H1 (cell line): ENCODE results near the gene CDK3. TPM values are rescaled to one million over a fixed set of nuclear protein-coding genes. Genes with fewer than 3 reads are reported as not detected.

Experiments
- CTCF ChIA-PET: fragments of 300-600 bp; sonication (Branson Sonifier 250); formaldehyde crosslinking; loops from one replicate; lab custom pipeline; 2021; ENCODE audit not compliant: partially characterized antibody; lab: Charles Lee
- POLR2A ChIA-PET: fragments of 300-600 bp; sonication (Branson Sonifier 250); formaldehyde crosslinking; loops from one replicate; lab custom pipeline; 2021; ENCODE audit warnings: inconsistent platforms; ENCODE audit not compliant: partially characterized antibody; lab: Charles Lee
- DNase-seq, 2 experiments: peaks; one replicate each; pipeline versions ENCODE4 v3.0.0 to v3.0.0-alpha.2; 2010 to 2022; ENCODE audit warnings: low spot score in 2 of 2, low read depth in 1 of 2, mixed read lengths in 1 of 2
- FAIRE-seq: peaks from 2 replicates; lab custom pipeline; 2011; peaks lifted over from hg19 to GRCh38; lab: Jason Lieb, UNC
- H2AFZ ChIP-seq: 2 replicates; pipeline ENCODE4 v1.8.1; 2012; ENCODE audit warnings: low read length, inconsistent platforms
- H2AK5ac ChIP-seq: 2 replicates; pipeline ENCODE4 v1.6.1; 2013; ENCODE audit warnings: low read depth, low read length
- H2BK120ac ChIP-seq: replicated peaks from 2 replicates; pipeline ENCODE3; 2013; ENCODE audit warnings: low read depth, low read length, inconsistent platforms
- H2BK12ac ChIP-seq: 2 replicates; pipeline ENCODE4 v1.6.1; 2013; ENCODE audit warnings: low read depth, low read length
- H2BK15ac ChIP-seq: 2 replicates; pipeline ENCODE4 v1.6.1; 2013; ENCODE audit warnings: low read length
- H2BK20ac ChIP-seq: 2 replicates; pipeline ENCODE4 v1.6.1; 2013; ENCODE audit warnings: low read length
- H2BK5ac ChIP-seq: 2 replicates; pipeline ENCODE4 v1.6.1; 2013; ENCODE audit warnings: low read depth, low read length
- H3K14ac ChIP-seq: 2 replicates; pipeline ENCODE4 v1.6.1; 2013; ENCODE audit warnings: inconsistent platforms; ENCODE audit not compliant: insufficient read length
- H3K18ac ChIP-seq: 2 replicates; pipeline ENCODE4 v1.6.1; 2013; ENCODE audit warnings: low read length; ENCODE audit errors: extremely low read depth
- H3K23ac ChIP-seq: 2 replicates; pipeline ENCODE4 v1.6.1; 2013; ENCODE audit warnings: inconsistent platforms; ENCODE audit not compliant: insufficient read length
- H3K23me2 ChIP-seq: 2 replicates; pipeline ENCODE4 v1.6.1; 2013; ENCODE audit warnings: low read depth, low read length
- H3K27ac ChIP-seq: 2 replicates; pipeline ENCODE4 v1.6.1; 2011; ENCODE audit warnings: low read depth, low read length, inconsistent platforms
- H3K27me3 ChIP-seq, 4 experiments: replicated peaks in 1 of 4; 1 replicate in 1 of 4; 2 replicates in 3 of 4; pipeline versions ENCODE4 v1.6.1 to v1.8.1; 2011 to 2013; ENCODE audit warnings: low read length in 3 of 4, mild to moderate bottlenecking in 3 of 4, inconsistent platforms in 2 of 4, mixed read lengths in 2 of 4, moderate library complexity in 1 of 4; ENCODE audit not compliant: control insufficient read depth in 3 of 4, insufficient read depth in 3 of 4; ENCODE audit errors: extremely low read depth in 1 of 4
- H3K36me3 ChIP-seq, 4 experiments: 2 replicates each; pipeline versions ENCODE4 v1.6.1 to v1.8.1; 2011 to 2013; ENCODE audit warnings: mild to moderate bottlenecking in 4 of 4, low read length in 3 of 4, moderate library complexity in 2 of 4, control low read depth in 1 of 4, inconsistent platforms in 1 of 4; ENCODE audit not compliant: insufficient read depth in 4 of 4, control insufficient read depth in 2 of 4
- H3K4ac ChIP-seq: replicated peaks from 2 replicates; pipeline ENCODE3; 2013; ENCODE audit warnings: low read length, low read depth, mixed read lengths, inconsistent platforms; ENCODE audit not compliant: insufficient read length
- H3K4me1 ChIP-seq, 4 experiments: replicated peaks in 1 of 4; 1 replicate in 1 of 4; 2 replicates in 3 of 4; pipeline versions ENCODE4 v1.6.1 to v1.8.1; 2011 to 2013; ENCODE audit warnings: low read length in 3 of 4, inconsistent platforms in 2 of 4, mixed read lengths in 1 of 4; ENCODE audit not compliant: insufficient read depth in 4 of 4, control insufficient read depth in 3 of 4
- H3K4me2 ChIP-seq, 2 experiments: 2 replicates each; pipeline versions ENCODE4 v1.6.1 to v1.8.1; 2011 to 2013; ENCODE audit warnings: low read depth in 2 of 2, low read length in 2 of 2, control low read depth in 1 of 2, inconsistent platforms in 1 of 2, mild to moderate bottlenecking in 1 of 2; ENCODE audit not compliant: insufficient read depth in 1 of 2
- H3K4me3 ChIP-seq, 4 experiments: fragments of 200-600, 300-600 bp in 1 of 4; sonication (generic), shearing (Covaris generic), sonication (Bioruptor Twin) in 1 of 4; 2 replicates each; pipeline versions ENCODE4 v1.5.1 to v1.8.1; 2011 to 2016; ENCODE audit warnings: low read length in 4 of 4, low read depth in 3 of 4, control low read depth in 2 of 4, inconsistent platforms in 2 of 4, mild to moderate bottlenecking in 2 of 4, mixed read lengths in 1 of 4, moderate library complexity in 1 of 4; ENCODE audit not compliant: insufficient read depth in 2 of 4; ENCODE audit errors: extremely low read depth in 1 of 4
- H3K56ac ChIP-seq: replicated peaks from 2 replicates; pipeline ENCODE3; 2013; ENCODE audit warnings: low read depth, mild to moderate bottlenecking, mixed read lengths, low read length, inconsistent platforms; ENCODE audit not compliant: insufficient read length
- H3K79me1 ChIP-seq: 2 replicates; pipeline ENCODE4 v1.6.1; 2013; ENCODE audit warnings: low read depth, low read length, control low read depth
- H3K79me2 ChIP-seq, 2 experiments: 2 replicates each; pipeline versions ENCODE4 v1.6.1 to v1.8.1; 2012 to 2013; ENCODE audit warnings: low read length in 2 of 2, mild to moderate bottlenecking in 2 of 2, inconsistent platforms in 1 of 2; ENCODE audit not compliant: insufficient read depth in 2 of 2, control insufficient read depth in 1 of 2
- H3K9ac ChIP-seq, 4 experiments: replicated peaks in 1 of 4; 1 replicate in 1 of 4; 2 replicates in 3 of 4; pipeline versions ENCODE4 v1.6.1 to v1.8.1; 2011 to 2013; ENCODE audit warnings: low read depth in 3 of 4, low read length in 3 of 4, control low read depth in 2 of 4, mild to moderate bottlenecking in 2 of 4, moderate library complexity in 2 of 4, inconsistent platforms in 1 of 4; ENCODE audit errors: extremely low read depth in 1 of 4
- H3K9me3 ChIP-seq, 2 experiments: 2 replicates each; pipeline versions ENCODE4 v1.6.1 to v1.8.1; 2012 to 2013; ENCODE audit warnings: mild to moderate bottlenecking in 2 of 2, moderate library complexity in 2 of 2, control low read depth in 1 of 2, inconsistent platforms in 1 of 2, low read depth in 1 of 2, low read length in 1 of 2, mixed read lengths in 1 of 2; ENCODE audit not compliant: insufficient read depth in 2 of 2
- H4K20me1 ChIP-seq, 2 experiments: replicated peaks in 1 of 2; 2 replicates each; pipeline versions ENCODE3 to v1.8.1; 2011 to 2013; ENCODE audit warnings: inconsistent platforms in 2 of 2, low read length in 2 of 2, mild to moderate bottlenecking in 1 of 2; ENCODE audit not compliant: insufficient read depth in 2 of 2, control insufficient read depth in 1 of 2
- H4K5ac ChIP-seq: 2 replicates; pipeline ENCODE4 v1.6.1; 2013; ENCODE audit warnings: low read length, low read depth, mixed read lengths, inconsistent platforms; ENCODE audit not compliant: insufficient read length
- H4K8ac ChIP-seq: 2 replicates; pipeline ENCODE4 v1.8.0; 2013; ENCODE audit warnings: mild to moderate bottlenecking, moderate library complexity, low read length, inconsistent platforms; ENCODE audit not compliant: insufficient read depth; ENCODE audit errors: extremely low read depth
- H4K91ac ChIP-seq: replicated peaks from 2 replicates; pipeline ENCODE3; 2013; ENCODE audit warnings: low read length, mixed read lengths, inconsistent platforms; ENCODE audit not compliant: insufficient read length
- CBX8 ChIP-seq: fragments of 300-800, 300-1000 bp; sonication (generic); IDR thresholded peaks from 2 replicates; pipeline ENCODE4 v1.7.1; 2016; ENCODE audit warnings: low read depth, low read length, borderline replicate concordance
- CHD2 ChIP-seq: IDR thresholded peaks from 2 replicates; pipeline ENCODE4 v1.6.1; 2012; ENCODE audit warnings: low read length, improper control_type of control experiment
- CREB1 ChIP-seq: IDR thresholded peaks from 2 replicates; pipeline ENCODE4 v1.6.1; 2012; ENCODE audit warnings: inconsistent platforms
- EGR1 ChIP-seq: IDR thresholded peaks from 2 replicates; pipeline ENCODE4 v1.6.1; 2011; ENCODE audit warnings: low read depth, low read length, borderline replicate concordance
- GABPA ChIP-seq: IDR thresholded peaks from 2 replicates; pipeline ENCODE4 v1.6.1; 2011; ENCODE audit warnings: mild to moderate bottlenecking, low read length, moderate library complexity, borderline replicate concordance; ENCODE audit not compliant: insufficient read depth
- NRF1 ChIP-seq: IDR thresholded peaks from 2 replicates; pipeline ENCODE4 v1.6.1; 2011; ENCODE audit warnings: mild to moderate bottlenecking, low read depth, low read length, improper control_type of control experiment
- POLR2AphosphoS5 ChIP-seq: IDR thresholded peaks from 2 replicates; pipeline ENCODE4 v1.6.1; 2011; ENCODE audit warnings: low read depth, low read length
- RXRA ChIP-seq: IDR thresholded peaks from 2 replicates; pipeline ENCODE4 v1.6.1; 2011; ENCODE audit warnings: low read depth, mild to moderate bottlenecking, low read length, moderate library complexity; ENCODE audit not compliant: insufficient read depth
- SAP30 ChIP-seq: fragments of 300-600 bp; sonication (generic); IDR thresholded peaks from 2 replicates; pipeline ENCODE4 v1.7.1; 2012; ENCODE audit warnings: low read length, moderate library complexity, mild to moderate bottlenecking, inconsistent platforms; ENCODE audit not compliant: insufficient read depth, insufficient replicate concordance
- SIX5 ChIP-seq: IDR thresholded peaks from 2 replicates; pipeline ENCODE4 v1.6.1; 2011; ENCODE audit warnings: mild to moderate bottlenecking, low read depth, low read length
- TAF1 ChIP-seq: IDR thresholded peaks from 2 replicates; pipeline ENCODE4 v1.6.1; 2011; ENCODE audit warnings: mild to moderate bottlenecking, low read depth, low read length
- TAF7 ChIP-seq: optimal IDR thresholded peaks from 2 replicates; pipeline ENCODE3; 2011; ENCODE audit warnings: low read depth, mild to moderate bottlenecking, inconsistent platforms, low read length, moderate library complexity, borderline replicate concordance
- TEAD4 ChIP-seq: IDR thresholded peaks from 2 replicates; pipeline ENCODE4 v1.6.1; 2012; ENCODE audit warnings: low read depth, low read length, inconsistent platforms, mixed read lengths
- YY1 ChIP-seq: IDR thresholded peaks from 2 replicates; pipeline ENCODE4 v1.6.1; 2011; ENCODE audit warnings: low read depth, mild to moderate bottlenecking, low read length
- ZNF274 ChIP-seq: IDR thresholded peaks from 2 replicates; pipeline ENCODE4 v1.7.0; 2012; ENCODE audit warnings: low read length, borderline replicate concordance; ENCODE audit errors: extremely low read depth
- WGBS, 2 experiments: shearing (Covaris generic) in 1 of 2; methylation state at CpG; one replicate each; pipeline versions ENCODE4 v1.1.6 to v1.1.7; 2013 to 2015; ENCODE audit warnings: low lambda C conversion rate in 2 of 2, mixed read lengths in 2 of 2, inconsistent platforms in 1 of 2, low coverage in 1 of 2, missing lambda C conversion rate in 1 of 2; ENCODE audit not compliant: insufficient replicate concordance in 2 of 2, insufficient coverage in 1 of 2, insufficient read length in 1 of 2; ENCODE audit errors: extremely low coverage in 1 of 2, missing lambda C conversion rate in 1 of 2; 5-methylcytosine and 5-hydroxymethylcytosine counted together
- polyA plus RNA-seq, 7 experiments: library from polyadenylated mRNA; depleted of rRNA in 3 of 7; stranded (reverse) in 5 of 7; unstranded in 2 of 7; fragments of >200 nt in 5 of 7; fragments of 200-250 nt in 2 of 7; gene quantifications; 1 replicate in 5 of 7; 2 replicates in 1 of 7; 4 replicates in 1 of 7; pipeline versions ENCODE4 v1.2.1 to v1.2.3, GENCODE V29; 2011 to 2013; ENCODE audit warnings: missing spikeins in 2 of 7, mixed read lengths in 2 of 7
- total RNA-seq: library from RNA; stranded (reverse); fragmentation: NEBNext Ultra II Directional; extraction: Animal tissue kit (Norgen Biotek cat#: 25700); gene quantifications from 2 replicates; pipeline ENCODE4 v1.2.1, GENCODE V29; 2021

Gene CDK3
- total and polyA plus RNA-seq, 2 of the 8 experiments (the other 6 are each of a cell fraction or from before 2014, with no cell fraction given): 10.0 to 14.6 TPM

DNA sequence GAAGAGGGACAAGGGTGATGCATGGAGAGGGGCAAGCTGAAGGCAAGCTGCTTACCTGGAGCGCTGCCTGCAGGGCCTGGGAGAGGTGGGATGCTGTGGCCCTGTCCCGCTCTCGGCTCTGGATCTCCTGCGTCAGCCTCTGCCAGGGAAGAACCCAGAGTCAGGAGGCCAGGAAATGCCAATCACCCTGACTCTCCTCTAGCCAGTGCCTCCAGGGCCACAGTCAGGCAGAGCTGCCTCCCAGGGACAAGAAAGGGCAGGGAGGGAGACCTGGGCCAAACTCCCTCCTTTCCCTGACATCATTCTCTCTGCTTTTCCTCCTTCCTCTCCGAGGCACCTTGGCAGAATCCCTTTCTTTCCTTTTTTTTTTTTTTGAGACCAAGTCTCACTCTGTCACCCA, 11.3 kb downstream of the CDK3 start:
- no peaks in the 10 kb centered on the region; a peak in 1 of 8 replicates for H3K36me3 ChIP-seq
- H3K79me1 ChIP-seq: no peaks in the 10 kb centered on the region
- no peak overlapping the region for H3K4me2 ChIP-seq
- H2BK15ac ChIP-seq: no peak overlapping the region
- no peak overlapping the region for H3K23ac ChIP-seq
- no peak overlapping the region for H3K4me3 ChIP-seq
- no peak overlapping the region for H3K14ac ChIP-seq
- no peaks in the 10 kb centered on the region for H3K79me2 ChIP-seq
- POLR2A ChIA-PET: interaction anchor here (0.6 to 1.4 kb wide), 3 partner anchors 57 to 234 kb away, joined by 3 to 8 read pairs (median 3); no protein-coding TSS in a partner anchor
- peaks cover 0 to 2% (median under 1%) of the 10 kb centered on the region in 4 experiments; a peak in 3 of 7 replicates for H3K4me1 ChIP-seq
- peak overlapping the region; percentile 35; the same call in 1 of the 2 replicates for H4K8ac ChIP-seq
- no peak for TF ChIP-seq ZNF274
- no peak for TF ChIP-seq SAP30
- TF ChIP-seq GABPA: no peak
- TF ChIP-seq TAF7: no peak
- no peak for TF ChIP-seq CBX8
- TF ChIP-seq TEAD4: no peak
- TF ChIP-seq CHD2: no peak
- TF ChIP-seq EGR1: no peak
- TF ChIP-seq CREB1: no peak
- TF ChIP-seq NRF1: no peak
- no peak for TF ChIP-seq TAF1
- no peak for TF ChIP-seq SIX5
- no peak for TF ChIP-seq RXRA
- TF ChIP-seq POLR2AphosphoS5: no peak
- no peak for TF ChIP-seq YY1
- H3K9ac ChIP-seq: no peak overlapping the region; a peak in 2 of 7 replicates
- H3K27ac ChIP-seq: no peak overlapping the region
- DNase-seq (no peak), FAIRE-seq (no peak)
- H2AK5ac ChIP-seq: no peak overlapping the region
- H4K91ac ChIP-seq: no peak overlapping the region
- H4K20me1 ChIP-seq: no peaks in the 10 kb centered on the region
- no peak overlapping the region for H2BK120ac ChIP-seq
- H3K18ac ChIP-seq: no peak overlapping the region
- H3K56ac ChIP-seq: no peak overlapping the region
- no peaks in the 10 kb centered on the region; a peak in 1 of 7 replicates for H3K27me3 ChIP-seq
- CTCF ChIA-PET: interaction anchor here (0.8 to 32.0 kb wide), 10 partner anchors 2 to 315 kb away, joined by 3 to 885 read pairs (median 24); partner anchors contain the start of genes CDK3, EVPL, FBF1 and MRPL38
- H3K4ac ChIP-seq: no peak overlapping the region
- 98% methylated on average over 4 of the region's 5 CpGs; no CpG with 5 or more reads in 1 of the 2 experiments for whole genome bisulfite sequencing, 2 experiments
- no peak overlapping the region for H4K5ac ChIP-seq
- no peaks in the 10 kb centered on the region for H3K23me2 ChIP-seq
- no peak overlapping the region for H2AFZ ChIP-seq
- no peak overlapping the region for H2BK20ac ChIP-seq
- no peak overlapping the region for H2BK5ac ChIP-seq
- H3K9me3 ChIP-seq: no peaks in the 10 kb centered on the region; a peak in 1 of 4 replicates
- no peak overlapping the region for H2BK12ac ChIP-seq
